GM12878 (cell line): Measurements from ENCODE around the gene SSBP4. TPM values are rescaled to one million over a fixed set of nuclear protein-coding genes. Genes with fewer than 3 reads are reported as not detected.
A peak's percentile ranks its signal among the peaks of the same experiment; 100 is the strongest.

Experiments used
- ATAC-seq: fragments of 200-7000 bp; cut with Tn5 transposase; 3 replicates; pipeline ENCODE4 v1.9.1; 2020; ENCODE audit warnings: mild to moderate bottlenecking, moderate library complexity
- BruUV-seq: library from RNA; stranded (reverse); fragments of 400-500 nt; replicated peaks from 2 replicates; lab custom pipeline; 2021; lab: Mats Ljungman, UMichigan
- CTCF ChIA-PET: fragments of 300-600 bp; sonication (Branson Sonifier 250); formaldehyde crosslinking; extraction: SDS; loops from one replicate; lab custom pipeline; 2021; ENCODE audit warnings: inconsistent platforms; lab: Yijun Ruan, JAX
- POLR2A ChIA-PET: fragments of 350-600 bp; formaldehyde crosslinking; extraction: SDS; loops from one replicate; lab custom pipeline; 2021; ENCODE audit warnings: inconsistent platforms; lab: Charles Lee
- RAD21 ChIA-PET: fragments of 300-600 bp; sonication (Branson Sonifier 250); formaldehyde crosslinking; loops from one replicate; lab custom pipeline; 2023; ENCODE audit warnings: antibody characterized with exemption; ENCODE audit not compliant: unreplicated experiment; lab: Charles Lee
- SMC1A ChIA-PET: fragments of 300-600 bp; sonication (Branson Sonifier 250); formaldehyde crosslinking; loops from one replicate; lab custom pipeline; 2023; ENCODE audit not compliant: unreplicated experiment, uncharacterized antibody; lab: Charles Lee
- DNase-seq: peaks from one replicate; pipeline ENCODE4 v3.0.0-alpha.2; 2011; ENCODE audit warnings: low read depth, low spot score
- FAIRE-seq: peaks from 3 replicates; lab custom pipeline; 2011; peaks lifted over from hg19 to GRCh38; lab: Jason Lieb, UNC
- H2AFZ ChIP-seq: 2 replicates; pipeline ENCODE4 v1.6.0; 2011; ENCODE audit warnings: low read depth, low read length, control low read depth; ENCODE audit not compliant: control insufficient read depth
- H3K27ac ChIP-seq: 2 replicates; pipeline ENCODE4 v1.5.1; 2011; ENCODE audit warnings: control low read depth; ENCODE audit not compliant: control insufficient read depth, insufficient read depth
- H3K27me3 ChIP-seq, 2 experiments: replicated peaks in 1 of 2; 2 replicates each; pipeline versions ENCODE4 v1.6.0 to v1.6.1; 2011; ENCODE audit warnings: low read length in 1 of 2; ENCODE audit not compliant: control insufficient read depth in 2 of 2, insufficient read depth in 2 of 2
- H3K36me3 ChIP-seq, 2 experiments: 2 replicates each; pipeline ENCODE4 v1.5.1; 2011; ENCODE audit warnings: low read length in 1 of 2; ENCODE audit not compliant: control insufficient read depth in 2 of 2, insufficient read depth in 2 of 2
- H3K4me1 ChIP-seq: 2 replicates; pipeline ENCODE4 v1.6.1; 2011; ENCODE audit warnings: mild to moderate bottlenecking, low read length, moderate library complexity, mixed read lengths; ENCODE audit not compliant: control insufficient read depth, insufficient read depth
- H3K4me2 ChIP-seq: 2 replicates; pipeline ENCODE4 v1.6.0; 2011; ENCODE audit warnings: control low read depth; ENCODE audit not compliant: control insufficient read depth, insufficient read depth
- H3K4me3 ChIP-seq: fragments of 200-600 bp; sonication (generic); 2 replicates; pipeline ENCODE4 v1.5.1; 2016
- H3K79me2 ChIP-seq: 2 replicates; pipeline ENCODE4 v1.6.0; 2011; ENCODE audit warnings: low read length; ENCODE audit not compliant: control insufficient read depth, insufficient read depth
- H3K9ac ChIP-seq: 2 replicates; pipeline ENCODE4 v1.8.0; 2011; ENCODE audit warnings: low read length, control low read depth, mixed read lengths; ENCODE audit not compliant: control insufficient read depth, insufficient read depth
- H3K9me3 ChIP-seq: replicated peaks from 3 replicates; pipeline ENCODE4 v1.5.1; 2011; ENCODE audit warnings: mild to moderate bottlenecking, low read length; ENCODE audit not compliant: control insufficient read depth, insufficient read depth
- H4K20me1 ChIP-seq: 2 replicates; pipeline ENCODE4 v1.6.0; 2011; ENCODE audit not compliant: control insufficient read depth, insufficient read depth
- CBX5 ChIP-seq: sonication (generic); IDR thresholded peaks from 2 replicates; pipeline ENCODE4 v1.6.1; 2016; ENCODE audit warnings: low read depth, moderate library complexity, mild to moderate bottlenecking, inconsistent platforms
- CHD1 ChIP-seq: IDR thresholded peaks from 2 replicates; pipeline ENCODE4 v1.6.1; 2012; ENCODE audit warnings: low read depth, low read length, improper control_type of control experiment
- CHD2 ChIP-seq: IDR thresholded peaks from 2 replicates; pipeline ENCODE4 v1.6.1; 2011; ENCODE audit warnings: low read depth, low read length, improper control_type of control experiment, borderline replicate concordance
- CHD4 ChIP-seq: fragments of 200-600 bp; sonication (generic); IDR thresholded peaks from 2 replicates; pipeline ENCODE4 v1.6.1; 2016; ENCODE audit warnings: mild to moderate bottlenecking
- ETV6 ChIP-seq, 2 experiments: fragments of 450-650 bp in 1 of 2; IDR thresholded peaks in 1 of 2; conservative IDR thresholded peaks in 1 of 2; 2 replicates each; pipeline ENCODE4 v1.6.1; 2014; ENCODE audit warnings: antibody characterized with exemption in 1 of 2, borderline replicate concordance in 1 of 2, low read depth in 1 of 2, mild to moderate bottlenecking in 1 of 2, moderate library complexity in 1 of 2
- JUND ChIP-seq: IDR thresholded peaks from 2 replicates; pipeline ENCODE4 v1.6.1; 2012; ENCODE audit warnings: low read depth, mild to moderate bottlenecking, low read length, improper control_type of control experiment, moderate library complexity
- NRF1 ChIP-seq: conservative IDR thresholded peaks from 2 replicates; pipeline ENCODE4 v1.6.1; 2011; ENCODE audit warnings: mild to moderate bottlenecking, low read depth, low read length, improper control_type of control experiment
- POLR2AphosphoS5 ChIP-seq: IDR thresholded peaks from 2 replicates; pipeline ENCODE4 v1.6.1; 2011; ENCODE audit warnings: mild to moderate bottlenecking, low read length, inconsistent platforms
- RELA ChIP-seq: fragments of 450-650 bp; IDR thresholded peaks from 2 replicates; pipeline ENCODE4 v1.8.0; 2014; ENCODE audit warnings: borderline replicate concordance; ENCODE audit not compliant: partially characterized antibody
- RUNX3 ChIP-seq: IDR thresholded peaks from 2 replicates; pipeline ENCODE4 v1.6.1; 2012; ENCODE audit warnings: low read length, inconsistent platforms
- SIN3A ChIP-seq: IDR thresholded peaks from 2 replicates; pipeline ENCODE4 v1.6.1; 2012; ENCODE audit warnings: low read depth, low read length, improper control_type of control experiment
- WGBS: methylation state at CpG from one replicate; pipeline ENCODE4 v1.1.6; 2016; ENCODE audit warnings: low lambda C conversion rate; ENCODE audit not compliant: insufficient replicate concordance, insufficient coverage; ENCODE audit errors: missing lambda C conversion rate; 5-methylcytosine and 5-hydroxymethylcytosine counted together
- in situ Hi-C: fragments of 300-500 bp; cut with MboI; formaldehyde crosslinking; loops from 9 replicates; pipeline ENCODE4 v1.14.3; 2018; ENCODE audit warnings: mixed read lengths
- intact Hi-C: fragments of 100-400 bp; cut with micrococcal nuclease; formaldehyde crosslinking; loops from one replicate; pipeline ENCODE4 v1.14.2; 2022; ENCODE audit not compliant: unreplicated experiment
- polyA plus RNA-seq, 11 experiments: library from polyadenylated mRNA; depleted of rRNA in 4 of 11; unstranded in 6 of 11; stranded (reverse) in 5 of 11; fragments of >200 nt; fragmentation: Nextera tagmentation in 4 of 11; fragmentation: Illumina TruSeq in 1 of 11; extraction: Ambion mirVana in 4 of 11; extraction: Trizol in 1 of 11; gene quantifications; 1 replicate in 1 of 11; 2 replicates in 10 of 11; pipeline versions ENCODE4 v1.2.1 to v1.2.3, GENCODE V29; 2011 to 2016; ENCODE audit warnings: inconsistent platforms in 2 of 11, missing spikeins in 2 of 11, low read depth in 1 of 11
- total RNA-seq, 4 experiments: library from RNA; depleted of rRNA in 3 of 4; stranded (reverse); fragments of >200 nt in 3 of 4; fragmentation: Illumina TruSeq in 1 of 4; extraction: Trizol in 1 of 4; gene quantifications; 2 replicates each; pipeline versions ENCODE4 v1.2.1 to v1.2.3, GENCODE V29; 2013 to 2021
- TF ChIP-seq, protein P1 (sequence below): IDR thresholded peaks from 2 replicates; pipeline ENCODE4 v1.6.1; 2011; ENCODE audit warnings: borderline replicate concordance, low read depth, mild to moderate bottlenecking, moderate library complexity, low read length; ENCODE audit not compliant: insufficient read depth, poor library complexity, severe bottlenecking
- TF ChIP-seq, protein P2 (sequence below), 3 experiments: IDR thresholded peaks in 2 of 3; conservative IDR thresholded peaks in 1 of 3; 2 replicates each; pipeline ENCODE4 v1.5.1; 2011; ENCODE audit warnings: low read depth in 3 of 3, low read length in 3 of 3, mild to moderate bottlenecking in 3 of 3, control low read depth in 2 of 3, moderate library complexity in 2 of 3, inconsistent platforms in 1 of 3, mixed read lengths in 1 of 3; ENCODE audit not compliant: control insufficient read depth in 2 of 3, insufficient read depth in 1 of 3; ENCODE audit errors: extremely low read depth in 1 of 3
- TF ChIP-seq, protein P3 (sequence below): fragments of 450-650 bp; formaldehyde crosslinking; IDR thresholded peaks from 2 replicates; pipeline ENCODE4 v1.4.0; 2020; ENCODE audit warnings: mild to moderate bottlenecking, moderate library complexity

SSBP4 gene
- total and polyA plus RNA-seq, 10 of the 15 experiments (the other 5 are each of a cell fraction or from before 2014, with no cell fraction given): 0.37 to 150 (median 38.9) TPM

DNA sequence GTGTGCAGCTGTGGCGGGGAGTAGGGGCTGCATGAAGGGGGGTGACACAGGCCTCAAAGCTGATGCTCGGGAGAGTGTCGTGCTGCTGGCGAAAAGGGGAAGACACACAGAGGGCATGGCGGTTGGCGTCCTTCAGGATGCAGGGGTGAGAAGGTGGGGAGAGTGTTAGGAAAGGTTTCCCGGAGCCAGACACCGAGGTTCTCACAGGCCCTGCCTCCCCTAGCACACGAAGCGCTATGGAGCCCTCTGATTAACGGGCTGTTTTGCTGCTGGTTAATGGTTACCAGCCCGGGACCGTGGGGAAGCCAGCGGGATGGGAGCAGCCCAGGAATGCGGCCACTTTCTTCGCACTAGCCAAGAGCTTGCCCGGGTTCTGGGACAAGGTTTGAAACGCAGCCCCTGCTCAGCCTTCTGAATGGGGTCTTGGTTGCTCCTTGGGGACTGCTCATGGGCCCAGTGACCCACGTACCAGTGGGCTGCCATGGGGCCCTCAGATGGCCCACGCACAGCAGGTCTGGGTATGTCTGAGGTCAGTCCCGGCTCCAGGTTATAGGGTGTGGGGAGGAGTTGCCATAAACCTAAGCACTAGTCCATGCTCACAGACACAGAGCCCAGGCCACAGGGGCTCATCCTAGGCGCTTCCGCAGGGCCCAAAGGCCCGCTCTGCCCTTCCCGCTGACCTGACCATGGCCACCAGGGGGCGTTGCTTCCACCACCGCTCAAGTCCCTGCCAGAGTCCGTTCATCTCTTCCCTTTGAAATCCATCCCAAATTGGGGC lies 50.1 kb downstream of the SSBP4 start:
- no TSS peak for BruUV-seq
- ChIA-PET RAD21 (interaction anchor here (1.3 kb wide), 1 partner anchor 207 kb away, joined by 3 read pairs; no protein-coding TSS in a partner anchor), CTCF (interaction anchor here (0.7 to 2.5 kb wide), 7 partner anchors 9 to 207 kb away, joined by 3 to 10 read pairs (median 6); no protein-coding TSS in a partner anchor), SMC1A (no interaction called here), POLR2A (no interaction called here)
- Histone ChIP-seq H3K4me3 (no peak overlapping the region), H2AFZ (no peak overlapping the region), H3K79me2 (peaks cover 5% of the 10 kb centered on the region), H3K4me1 (no peaks in the 10 kb centered on the region), H3K36me3 (peaks cover 8 to 41% of the 10 kb centered on the region in 2 experiments; a peak in 3 of 4 replicates), H3K9me3 (no peaks in the 10 kb centered on the region), H3K27me3 (no peaks in the 10 kb centered on the region), H3K4me2 (no peak overlapping the region), H3K27ac (no peak overlapping the region), H3K9ac (no peak overlapping the region), H4K20me1 (peaks cover 5% of the 10 kb centered on the region; the same call in 1 of the 2 replicates)
- in situ Hi-C loops: loop anchor here (25.0 kb wide), 1 partner anchor 393 kb away; no protein-coding TSS in a partner anchor
- intact Hi-C loops: no loop called here
- peak; percentile 78 for ATAC-seq
- no peak for DNase-seq
- 82% methylated on average over 24 of the region's 28 CpGs for WGBS
- FAIRE-seq: no peak
- TF ChIP-seq NRF1: no peak
- no peak for TF ChIP-seq CHD4
- no peak for TF ChIP-seq JUND
- TF ChIP-seq, protein P1, sequence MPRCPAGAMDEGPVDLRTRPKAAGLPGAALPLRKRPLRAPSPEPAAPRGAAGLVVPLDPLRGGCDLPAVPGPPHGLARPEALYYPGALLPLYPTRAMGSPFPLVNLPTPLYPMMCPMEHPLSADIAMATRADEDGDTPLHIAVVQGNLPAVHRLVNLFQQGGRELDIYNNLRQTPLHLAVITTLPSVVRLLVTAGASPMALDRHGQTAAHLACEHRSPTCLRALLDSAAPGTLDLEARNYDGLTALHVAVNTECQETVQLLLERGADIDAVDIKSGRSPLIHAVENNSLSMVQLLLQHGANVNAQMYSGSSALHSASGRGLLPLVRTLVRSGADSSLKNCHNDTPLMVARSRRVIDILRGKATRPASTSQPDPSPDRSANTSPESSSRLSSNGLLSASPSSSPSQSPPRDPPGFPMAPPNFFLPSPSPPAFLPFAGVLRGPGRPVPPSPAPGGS: no peak
- no peak for TF ChIP-seq RUNX3
- TF ChIP-seq SIN3A: no peak
- no peak for TF ChIP-seq CHD2
- no peak for TF ChIP-seq RELA
- TF ChIP-seq, protein P2, sequence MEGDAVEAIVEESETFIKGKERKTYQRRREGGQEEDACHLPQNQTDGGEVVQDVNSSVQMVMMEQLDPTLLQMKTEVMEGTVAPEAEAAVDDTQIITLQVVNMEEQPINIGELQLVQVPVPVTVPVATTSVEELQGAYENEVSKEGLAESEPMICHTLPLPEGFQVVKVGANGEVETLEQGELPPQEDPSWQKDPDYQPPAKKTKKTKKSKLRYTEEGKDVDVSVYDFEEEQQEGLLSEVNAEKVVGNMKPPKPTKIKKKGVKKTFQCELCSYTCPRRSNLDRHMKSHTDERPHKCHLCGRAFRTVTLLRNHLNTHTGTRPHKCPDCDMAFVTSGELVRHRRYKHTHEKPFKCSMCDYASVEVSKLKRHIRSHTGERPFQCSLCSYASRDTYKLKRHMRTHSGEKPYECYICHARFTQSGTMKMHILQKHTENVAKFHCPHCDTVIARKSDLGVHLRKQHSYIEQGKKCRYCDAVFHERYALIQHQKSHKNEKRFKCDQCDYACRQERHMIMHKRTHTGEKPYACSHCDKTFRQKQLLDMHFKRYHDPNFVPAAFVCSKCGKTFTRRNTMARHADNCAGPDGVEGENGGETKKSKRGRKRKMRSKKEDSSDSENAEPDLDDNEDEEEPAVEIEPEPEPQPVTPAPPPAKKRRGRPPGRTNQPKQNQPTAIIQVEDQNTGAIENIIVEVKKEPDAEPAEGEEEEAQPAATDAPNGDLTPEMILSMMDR (IDR thresholded peaks at IDR 0.05 in 2 of 3, conservative IDR thresholded peaks at IDR 0.05 in 1 of 3; ENCODE audit: control insufficient read depth in 2 of 3, extremely low read depth in 1 of 3, insufficient read depth in 1 of 3, low read depth in 3 of 3, low read length in 3 of 3): peak; percentile 45 to 69 (median 66)
- TF ChIP-seq CHD1: no peak
- TF ChIP-seq CBX5: no peak
- no peak for TF ChIP-seq POLR2AphosphoS5
- no peak for TF ChIP-seq ETV6 (conservative IDR thresholded peaks at IDR 0.05 in 1 of 2, IDR thresholded peaks at IDR 0.05 in 1 of 2; ENCODE audit: borderline replicate concordance in 1 of 2, low read depth in 1 of 2)
- TF ChIP-seq, protein P3, sequence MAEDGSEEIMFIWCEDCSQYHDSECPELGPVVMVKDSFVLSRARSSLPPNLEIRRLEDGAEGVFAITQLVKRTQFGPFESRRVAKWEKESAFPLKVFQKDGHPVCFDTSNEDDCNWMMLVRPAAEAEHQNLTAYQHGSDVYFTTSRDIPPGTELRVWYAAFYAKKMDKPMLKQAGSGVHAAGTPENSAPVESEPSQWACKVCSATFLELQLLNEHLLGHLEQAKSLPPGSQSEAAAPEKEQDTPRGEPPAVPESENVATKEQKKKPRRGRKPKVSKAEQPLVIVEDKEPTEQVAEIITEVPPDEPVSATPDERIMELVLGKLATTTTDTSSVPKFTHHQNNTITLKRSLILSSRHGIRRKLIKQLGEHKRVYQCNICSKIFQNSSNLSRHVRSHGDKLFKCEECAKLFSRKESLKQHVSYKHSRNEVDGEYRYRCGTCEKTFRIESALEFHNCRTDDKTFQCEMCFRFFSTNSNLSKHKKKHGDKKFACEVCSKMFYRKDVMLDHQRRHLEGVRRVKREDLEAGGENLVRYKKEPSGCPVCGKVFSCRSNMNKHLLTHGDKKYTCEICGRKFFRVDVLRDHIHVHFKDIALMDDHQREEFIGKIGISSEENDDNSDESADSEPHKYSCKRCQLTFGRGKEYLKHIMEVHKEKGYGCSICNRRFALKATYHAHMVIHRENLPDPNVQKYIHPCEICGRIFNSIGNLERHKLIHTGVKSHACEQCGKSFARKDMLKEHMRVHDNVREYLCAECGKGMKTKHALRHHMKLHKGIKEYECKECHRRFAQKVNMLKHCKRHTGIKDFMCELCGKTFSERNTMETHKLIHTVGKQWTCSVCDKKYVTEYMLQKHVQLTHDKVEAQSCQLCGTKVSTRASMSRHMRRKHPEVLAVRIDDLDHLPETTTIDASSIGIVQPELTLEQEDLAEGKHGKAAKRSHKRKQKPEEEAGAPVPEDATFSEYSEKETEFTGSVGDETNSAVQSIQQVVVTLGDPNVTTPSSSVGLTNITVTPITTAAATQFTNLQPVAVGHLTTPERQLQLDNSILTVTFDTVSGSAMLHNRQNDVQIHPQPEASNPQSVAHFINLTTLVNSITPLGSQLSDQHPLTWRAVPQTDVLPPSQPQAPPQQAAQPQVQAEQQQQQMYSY: no peak
